DOHH2 (cell line): ENCODE data around the gene ATP8B4.

Experiments used
- CTCF ChIP-seq: fragments of 200-600 bp; sonication (generic); IDR thresholded peaks from one replicate; pipeline ENCODE4 v1.5.1; 2014; ENCODE audit warnings: antibody characterized with exemption, mild to moderate bottlenecking, low read depth, low read length; ENCODE audit not compliant: poor library complexity, severe bottlenecking
- EZH2phosphoT487 ChIP-seq: fragments of 200-600 bp; sonication (generic); IDR thresholded peaks from 2 replicates; pipeline ENCODE4 v1.6.1; 2017; ENCODE audit warnings: borderline replicate concordance, mild to moderate bottlenecking, antibody characterized with exemption, low read length, moderate library complexity, mixed read lengths

- TF ChIP-seq CTCF (no peak), EZH2phosphoT487 (no peak)
Observed at GRCh38 chr15:50117431-50118027, 1.5 kb downstream of the ATP8B4 start.
